Measurements from ENCODE around the gene CDC40.

Gene CDC40
- 74.8 to 79.5 reads per million in 2 donors for total RNA-seq

DNA sequence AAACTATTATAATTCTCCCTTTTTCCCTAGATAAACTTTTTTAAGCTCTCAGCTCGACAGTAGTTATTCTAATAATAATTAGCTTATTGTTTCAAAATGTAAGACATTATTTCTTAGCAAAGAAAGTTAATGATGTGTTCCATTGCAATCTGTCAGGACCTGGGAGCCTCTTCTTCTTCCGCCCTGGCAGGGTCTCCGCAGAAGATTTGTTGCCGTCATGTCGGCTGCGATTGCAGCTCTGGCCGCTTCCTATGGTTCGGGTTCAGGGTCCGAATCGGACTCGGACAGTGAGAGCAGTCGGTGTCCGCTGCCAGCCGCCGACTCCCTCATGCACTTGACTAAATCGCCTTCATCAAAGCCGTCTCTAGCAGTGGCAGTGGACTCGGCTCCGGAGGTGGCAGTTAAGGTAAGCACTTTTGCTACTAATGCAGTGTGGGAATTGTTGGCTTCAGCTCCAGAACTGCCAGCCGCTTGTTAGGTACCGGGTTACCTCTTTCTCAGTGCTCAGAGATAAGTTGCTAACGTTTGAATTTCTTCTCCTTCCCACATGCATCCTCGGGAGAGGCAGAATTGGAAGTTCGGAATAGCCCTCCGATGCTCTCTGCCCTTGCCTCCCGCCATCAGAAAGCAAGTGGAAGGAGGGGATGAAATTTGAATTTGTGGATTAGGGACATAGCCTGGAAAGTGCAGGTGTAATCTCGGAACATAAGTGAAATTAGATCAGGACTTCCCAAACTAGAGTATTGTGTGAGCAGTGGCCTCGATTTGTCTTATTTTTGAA, at the start of gene CDC40:
TSS of gene CDC40 (plus strand) at position 200 of the 781 bp plus-strand sequence. CDS start at position 218, 18 bp downstream.
- peak; percentile 19 for DNase-seq

DNA sequence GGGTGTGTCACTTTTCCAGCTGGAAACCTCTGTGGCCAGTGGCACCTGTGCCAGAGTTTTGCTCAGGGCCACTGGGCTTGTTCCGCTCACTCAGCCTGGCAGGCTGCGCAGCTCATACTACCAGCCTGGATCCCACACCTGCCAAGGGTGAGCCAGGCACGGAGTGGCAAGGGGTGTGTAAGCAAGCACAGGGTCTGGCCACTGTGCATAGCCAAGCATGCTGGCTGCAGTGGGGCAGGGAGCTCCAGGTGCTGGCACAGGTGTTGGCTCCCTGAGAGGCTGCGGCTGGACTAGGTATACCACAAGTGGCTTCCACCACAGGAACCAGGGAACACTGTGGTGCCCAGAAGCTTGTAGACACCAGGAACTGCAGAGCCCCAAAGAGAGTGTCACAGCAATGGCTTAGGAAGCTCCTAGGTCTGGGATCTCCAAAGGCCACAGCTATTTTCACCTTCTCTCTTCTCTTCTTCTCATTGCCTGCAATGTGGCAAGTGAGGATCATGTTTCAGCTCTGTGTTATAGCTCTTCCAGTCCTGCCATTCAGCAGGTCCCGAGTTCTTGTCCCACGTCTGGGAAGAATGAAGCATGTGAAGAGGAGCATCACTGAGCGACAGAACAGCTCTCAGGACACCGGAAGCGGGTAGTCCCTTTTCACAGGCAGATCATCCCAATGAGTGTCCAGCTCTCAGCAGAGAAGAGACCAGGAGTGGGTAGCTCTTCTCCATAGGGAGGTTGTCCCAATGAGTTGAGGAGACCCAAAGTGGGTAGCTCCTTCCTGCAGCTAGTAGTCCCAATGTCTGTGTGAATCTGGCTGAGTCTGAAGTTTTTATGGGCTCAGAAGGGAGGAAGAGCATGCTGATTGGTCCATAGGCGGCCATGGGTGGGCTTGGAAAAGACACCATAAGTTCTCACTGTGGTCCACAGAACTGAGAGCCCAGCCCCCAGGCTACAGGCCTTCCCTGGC, 42.0 kb upstream of the CDC40 start:
- no peak for DNase-seq

DNA sequence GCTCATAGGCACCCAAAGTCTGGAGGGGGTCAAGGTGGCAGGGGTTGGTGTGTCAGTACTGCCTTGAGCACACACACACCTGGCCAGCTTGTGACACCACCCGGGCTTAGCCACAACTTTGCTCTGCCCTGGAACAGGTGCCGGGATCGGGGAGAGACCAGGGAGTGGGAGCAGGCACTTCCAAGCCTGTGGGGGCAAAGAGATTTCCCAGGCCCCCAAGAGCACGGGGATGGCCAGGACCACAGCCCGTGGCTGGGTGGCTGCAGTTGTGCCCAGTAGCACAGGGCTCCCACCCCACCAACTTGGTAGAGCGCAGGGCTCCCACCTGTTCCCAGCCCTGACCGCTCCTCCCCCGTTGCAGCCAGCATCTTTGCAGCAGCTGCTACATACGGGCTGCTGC, 41.2 kb upstream of the CDC40 start:
- DNase-seq, result no peak

DNA sequence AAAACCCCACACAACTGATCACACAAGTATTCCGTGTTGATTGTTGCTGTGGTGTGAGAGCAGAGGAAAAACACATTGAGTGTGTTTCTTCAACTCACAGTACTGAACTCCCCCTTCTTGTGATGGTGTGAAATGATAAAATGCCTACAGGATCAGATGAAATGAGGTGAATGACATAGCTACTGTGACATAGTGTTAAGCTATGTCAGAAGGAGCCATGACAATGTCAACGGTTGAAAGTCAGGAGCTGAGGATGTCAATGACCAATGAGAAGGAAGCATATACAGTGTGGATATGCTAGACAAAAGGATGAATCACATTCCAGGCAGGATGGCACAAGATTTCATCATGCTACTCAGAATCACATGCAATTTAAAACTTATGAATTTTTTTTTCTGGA, 39.6 kb upstream of the CDC40 start:
- no peak for DNase-seq

DNA sequence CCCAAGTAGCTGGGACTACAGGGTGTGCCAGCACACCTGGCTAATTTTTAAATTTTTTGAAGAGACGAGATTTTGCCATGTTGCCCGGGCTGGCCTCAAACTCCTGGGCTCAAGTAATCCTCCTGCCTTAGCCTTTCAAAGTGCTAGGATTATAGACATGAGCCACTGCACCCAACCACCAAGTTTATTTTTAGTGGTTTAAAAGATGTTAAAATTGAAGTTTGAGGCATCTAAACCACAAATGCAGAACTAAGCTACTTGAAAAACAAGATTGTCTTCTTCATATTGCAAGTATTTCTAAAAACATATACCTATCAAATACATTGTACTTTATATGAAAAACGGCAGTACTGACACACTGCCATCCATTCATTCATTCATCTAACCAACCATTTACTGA, 32.4 kb upstream of the CDC40 start:
- DNase-seq, result no peak

DNA sequence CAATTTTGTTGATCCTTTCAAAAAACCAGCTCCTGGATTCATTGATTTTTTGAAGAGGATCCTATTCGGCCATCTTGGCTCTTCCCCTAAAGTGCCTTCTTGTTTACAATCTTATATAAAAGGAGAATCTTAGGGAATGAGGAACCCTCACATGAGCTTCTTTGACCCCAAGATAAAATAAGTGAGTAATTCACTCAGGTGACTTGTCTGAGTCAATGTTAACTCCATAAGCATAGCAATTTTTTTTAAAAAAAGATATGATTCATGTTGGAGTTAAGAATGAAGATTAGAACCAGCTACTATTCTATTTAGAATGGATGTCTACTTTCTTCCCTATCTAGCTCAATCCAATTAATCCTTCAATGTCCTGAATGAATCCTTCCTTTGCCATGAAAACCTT, 21.7 kb upstream of the CDC40 start:
- no peak for DNase-seq

DNA sequence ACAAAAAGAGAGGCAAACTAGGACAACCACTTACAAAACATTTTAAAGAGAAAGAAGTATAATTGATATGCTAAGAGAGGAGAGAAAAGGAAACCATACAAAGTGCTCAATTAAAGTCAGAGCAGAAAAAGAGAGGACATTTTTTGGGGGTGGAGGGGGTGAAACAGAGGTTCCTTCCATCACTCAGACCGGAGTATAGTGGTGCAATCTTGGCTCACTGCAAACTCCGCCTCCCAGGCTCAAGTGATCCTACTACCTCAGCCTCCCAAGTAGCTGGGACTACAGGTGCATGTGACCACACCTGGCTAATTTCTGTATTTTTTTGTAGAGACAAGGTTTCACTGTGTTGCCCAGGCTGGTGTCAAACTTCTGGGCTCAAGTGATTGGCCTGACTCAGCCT, 10.1 kb upstream of the CDC40 start:
- no peak for DNase-seq

DNA sequence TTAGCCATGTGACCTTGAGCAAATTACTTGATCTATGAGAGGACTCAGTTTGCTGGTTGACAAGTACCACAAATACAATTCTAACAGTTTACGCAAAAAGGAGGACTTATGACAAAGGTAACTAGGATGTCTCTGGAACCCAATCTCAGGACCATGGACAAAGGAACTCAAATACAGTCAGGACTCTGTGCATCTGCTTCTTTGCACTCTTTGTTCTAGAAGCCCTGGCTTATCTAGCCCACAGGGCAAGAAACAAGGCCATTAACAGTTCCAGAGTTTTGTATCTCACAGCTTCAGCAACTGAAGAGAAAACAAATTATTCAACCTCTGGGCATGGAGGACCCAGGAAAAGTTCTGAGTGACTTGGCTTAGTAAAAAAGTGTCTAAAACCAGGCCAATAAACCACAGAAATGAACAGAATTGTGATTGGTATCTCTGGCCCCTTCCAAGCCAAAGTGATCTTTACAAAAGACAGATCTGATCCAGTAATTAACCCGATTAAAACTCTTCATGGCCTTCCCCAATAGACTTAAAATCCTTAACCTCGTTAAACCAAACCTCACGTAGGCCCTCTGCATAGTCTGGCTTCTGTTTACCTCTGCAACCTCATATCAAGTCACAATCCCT, 6.6 kb upstream of the CDC40 start:
- no peak for DNase-seq

DNA sequence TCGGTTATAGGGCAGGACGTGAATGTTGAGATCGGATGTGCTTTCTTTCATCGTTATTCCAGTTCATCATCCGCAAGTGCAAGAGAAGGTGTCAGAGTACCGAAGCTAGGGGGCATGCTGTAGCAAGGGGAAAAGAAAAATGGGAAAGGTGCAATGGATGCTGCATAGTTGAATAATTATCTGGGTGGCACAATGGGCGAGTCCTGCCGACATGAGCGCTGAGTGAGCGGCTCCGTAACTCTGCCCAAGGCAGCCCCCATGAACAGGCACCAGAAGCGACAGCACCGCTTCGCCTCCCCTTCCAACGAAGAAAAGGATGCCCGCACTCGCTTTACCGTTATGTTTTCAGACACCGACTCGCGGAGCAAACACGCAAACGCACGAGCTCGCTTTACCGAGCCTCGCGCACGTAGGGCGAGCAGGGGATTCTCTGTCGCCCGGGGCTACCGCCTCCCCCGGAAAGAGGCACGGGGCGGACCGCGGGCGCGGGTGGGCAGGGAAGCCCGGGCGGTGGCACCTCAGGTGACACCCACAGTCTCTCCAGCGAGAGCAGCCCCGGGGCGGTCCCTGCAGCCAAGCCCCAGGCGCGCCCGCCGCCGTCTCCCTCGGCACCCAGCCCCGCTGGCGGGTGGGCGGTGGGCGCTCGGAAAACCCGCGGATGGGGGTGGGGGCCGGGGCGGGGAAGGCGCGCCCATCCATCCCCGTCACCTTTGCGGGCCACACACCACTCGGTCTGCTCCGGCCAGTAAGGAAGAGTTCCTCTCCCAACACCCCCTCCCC, 1.4 kb upstream of the CDC40 start:
- DNase-seq, result peak; percentile 73

DNA sequence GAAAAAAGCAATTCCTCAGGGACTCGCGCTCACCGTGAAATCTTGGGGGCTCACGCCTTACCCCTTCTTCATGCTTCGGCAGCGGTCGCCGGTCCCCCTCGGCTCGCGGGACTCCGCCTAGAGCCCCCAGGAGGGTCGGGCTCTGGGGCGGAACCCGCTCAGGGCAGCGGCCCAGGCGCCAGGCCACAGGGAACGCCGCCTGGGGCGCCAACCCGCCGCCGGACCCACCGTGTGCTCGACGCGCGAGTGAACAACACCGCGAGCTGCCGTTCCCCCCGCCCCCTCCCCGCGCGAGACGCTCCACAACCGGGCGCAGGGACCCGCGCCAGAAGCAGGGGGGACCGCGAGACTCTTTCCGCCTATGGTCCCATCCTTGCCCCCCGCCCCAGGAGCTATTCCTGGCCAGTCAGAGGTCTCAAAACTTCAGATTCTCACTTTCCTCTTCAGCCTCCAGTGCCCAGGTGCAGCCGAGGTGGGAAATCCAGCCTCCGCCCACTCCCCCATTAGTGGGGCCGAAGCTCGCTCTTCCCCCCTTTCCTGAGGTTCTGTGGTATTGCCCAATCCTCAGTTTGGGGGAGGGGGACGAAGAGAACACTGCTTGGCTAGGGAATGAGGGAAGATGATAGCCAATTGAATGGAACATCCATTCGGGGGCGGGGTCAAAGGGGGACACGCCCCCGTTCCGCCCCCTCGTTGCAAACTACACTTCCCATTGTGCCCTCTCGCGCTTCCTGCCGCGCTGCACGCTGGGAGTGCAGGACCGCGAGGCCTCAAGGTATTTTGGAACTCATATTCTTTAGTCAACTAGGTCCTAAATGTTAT, 610 bp upstream of the CDC40 start, which contains the start of gene WASF1:
TSS of gene WASF1 (minus strand) at position 265 of the 822 bp plus-strand sequence. CDS start 52,069 bp downstream, outside the sequence.
- DNase-seq, result peak; percentile 80

DNA sequence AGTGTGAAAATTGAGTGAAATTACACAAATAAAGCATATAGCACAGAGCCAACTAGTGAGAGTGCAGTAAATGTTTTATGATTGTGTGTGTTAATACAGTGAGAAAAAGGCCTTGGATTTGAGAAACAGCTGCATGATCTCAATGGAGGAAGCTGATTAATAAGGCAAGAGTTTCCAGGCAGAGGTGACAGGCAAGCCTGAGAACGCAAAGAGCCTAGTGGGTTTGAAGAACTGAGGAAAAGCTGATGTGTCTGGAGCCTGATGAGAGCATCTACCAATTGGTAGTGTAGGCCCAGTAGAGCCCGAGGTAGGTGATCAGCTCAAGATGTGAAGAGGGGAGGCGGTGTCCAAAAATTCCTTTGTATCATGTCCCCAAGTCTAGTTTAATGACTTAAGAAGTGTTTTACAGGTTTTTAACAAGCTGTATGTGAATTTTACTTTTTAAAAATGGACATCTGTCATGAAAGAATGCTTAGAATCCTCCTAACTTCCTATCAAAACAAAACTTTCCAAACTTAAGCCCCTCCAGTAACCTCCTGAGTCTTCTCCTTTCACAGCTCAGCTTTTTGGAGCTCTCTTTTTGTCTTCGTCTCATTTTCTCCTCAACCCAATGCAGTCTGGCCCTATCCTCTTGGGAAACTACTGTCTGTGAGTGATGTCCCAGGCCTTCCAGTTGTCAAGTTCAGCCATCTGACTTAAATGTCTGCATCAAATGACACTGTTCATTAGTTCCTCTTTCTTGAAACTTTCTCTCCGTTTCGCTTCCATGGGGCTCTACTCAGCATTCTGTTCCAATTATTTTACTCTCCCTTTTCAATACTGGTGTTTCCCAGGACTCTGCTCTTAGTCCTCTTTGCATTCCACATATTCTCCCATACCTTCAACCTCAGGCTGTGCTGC, 1.2 kb downstream of the CDC40 start:
- DNase-seq, result no peak

DNA sequence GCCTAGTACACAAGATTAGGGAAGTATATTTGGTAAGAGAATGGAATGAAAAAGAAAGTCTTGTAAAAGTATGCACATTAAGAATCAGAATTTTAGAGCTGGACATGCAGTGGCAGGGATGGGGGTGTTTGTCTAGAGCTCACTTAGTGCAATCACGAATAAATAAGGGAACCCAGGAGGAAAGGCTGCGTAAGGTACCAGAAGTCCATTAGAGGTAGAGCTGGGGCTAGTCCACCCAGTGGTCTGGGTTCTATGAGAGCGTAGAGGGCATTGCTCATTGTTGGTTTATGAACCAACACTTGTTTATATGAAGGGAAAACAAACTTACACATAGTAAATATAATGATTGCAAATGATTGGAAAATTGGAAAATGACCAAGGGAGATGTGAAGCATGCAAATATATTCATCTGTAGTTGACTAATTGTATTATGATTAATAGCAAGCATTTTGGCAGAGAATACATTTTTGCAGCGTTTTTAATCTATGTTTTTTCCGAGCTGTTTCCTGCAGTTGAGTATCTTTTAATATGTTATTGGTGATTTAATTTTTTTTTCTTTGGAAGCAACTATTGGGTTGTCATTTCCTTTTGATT, 3.2 kb downstream of the CDC40 start:
- DNase-seq, result no peak

DNA sequence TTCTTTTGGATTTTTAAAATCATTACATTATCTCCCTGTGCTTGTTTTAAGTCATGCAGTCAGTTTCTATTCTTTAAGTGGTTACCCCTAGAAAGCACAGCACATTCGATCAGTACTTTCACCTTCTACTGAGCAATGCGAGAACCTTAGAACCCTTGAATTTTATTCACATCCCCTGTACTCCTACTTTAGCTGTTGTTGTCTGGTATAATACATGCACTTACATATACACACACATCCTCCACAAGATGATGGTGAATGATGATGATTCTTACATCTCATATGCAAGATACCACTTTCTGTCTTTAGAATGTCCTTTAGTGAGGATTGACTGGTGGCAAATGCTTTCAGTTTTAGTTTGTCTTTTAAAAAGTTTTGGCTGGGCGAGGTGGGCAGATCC, 5.7 kb downstream of the CDC40 start:
- DNase-seq, result no peak

DNA sequence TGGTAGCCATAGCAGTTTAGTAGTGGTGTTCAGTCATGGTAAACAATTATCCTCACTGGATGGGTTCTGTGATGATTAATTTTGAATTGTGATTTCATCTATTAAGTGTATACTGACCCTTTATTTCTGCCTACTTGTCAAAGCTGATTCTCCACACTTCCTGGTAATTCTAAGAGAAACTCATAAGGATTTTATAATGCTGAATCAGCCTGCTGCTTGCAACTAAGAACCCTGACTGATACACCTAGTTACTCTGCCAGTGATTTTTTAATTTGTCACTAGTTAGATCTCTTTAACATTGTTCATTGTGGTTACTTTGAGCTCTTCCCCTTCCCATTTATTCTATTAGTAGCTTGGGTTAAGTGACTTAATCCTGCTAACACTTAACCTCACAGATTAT, 8.6 kb downstream of the CDC40 start:
- DNase-seq, result no peak

DNA sequence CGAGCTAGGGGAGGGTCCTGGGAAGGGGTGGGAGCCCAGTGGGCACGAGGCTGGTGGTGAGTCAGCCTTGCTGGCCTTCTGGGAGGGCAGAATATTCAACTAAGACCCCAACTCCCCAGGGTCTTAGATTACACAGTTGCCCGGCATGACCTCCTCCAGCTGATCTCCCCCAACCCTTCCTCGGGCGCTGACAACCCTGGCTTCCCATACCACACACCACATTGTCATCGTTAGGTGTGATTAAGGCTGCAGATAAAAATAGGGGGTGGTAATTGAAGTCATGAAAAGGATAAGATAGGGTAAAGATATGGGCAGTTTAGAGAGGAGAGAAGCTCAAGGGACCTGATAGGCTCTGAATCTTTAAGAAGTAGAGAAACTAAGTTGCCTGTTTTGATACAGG, 10.5 kb downstream of the CDC40 start:
- DNase-seq, result no peak

DNA sequence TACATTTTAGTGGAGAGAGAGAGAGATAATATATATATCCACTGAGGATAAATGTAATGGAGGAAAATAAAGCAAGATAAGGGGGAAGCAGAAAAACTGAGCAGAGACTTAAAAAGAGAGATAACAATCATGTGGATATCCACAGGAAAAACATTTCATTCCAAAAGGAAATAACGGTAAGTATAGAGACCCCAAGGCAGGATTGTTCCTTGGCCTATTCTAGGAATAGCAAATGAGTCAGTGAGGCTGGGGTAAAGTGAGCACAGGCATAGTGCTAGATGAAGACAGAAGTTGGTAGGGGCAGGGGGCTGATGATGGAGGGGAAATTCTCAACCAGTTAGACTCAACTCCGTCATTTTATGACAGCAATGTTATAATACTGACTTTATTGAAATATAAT, 11.2 kb downstream of the CDC40 start:
- DNase-seq, result no peak

DNA sequence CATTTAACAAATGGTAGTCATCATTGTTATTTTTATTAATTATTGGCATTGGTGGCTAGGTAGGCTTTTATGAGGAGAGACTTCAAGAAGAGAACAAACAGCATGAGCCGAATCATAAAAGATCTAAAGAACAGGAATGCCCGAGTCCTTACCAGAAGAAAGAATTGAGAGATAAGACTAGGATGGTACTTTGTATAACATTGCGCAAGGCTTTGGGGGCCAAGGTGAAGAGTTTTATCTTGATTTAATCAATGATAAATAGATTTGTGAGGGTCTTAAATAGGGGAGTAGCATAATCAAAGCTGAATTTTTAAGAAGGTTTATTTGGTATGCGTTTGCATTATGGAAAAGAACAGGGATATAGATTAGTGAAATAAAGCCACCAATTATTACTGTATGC, 15.4 kb downstream of the CDC40 start:
- DNase-seq, result no peak

DNA sequence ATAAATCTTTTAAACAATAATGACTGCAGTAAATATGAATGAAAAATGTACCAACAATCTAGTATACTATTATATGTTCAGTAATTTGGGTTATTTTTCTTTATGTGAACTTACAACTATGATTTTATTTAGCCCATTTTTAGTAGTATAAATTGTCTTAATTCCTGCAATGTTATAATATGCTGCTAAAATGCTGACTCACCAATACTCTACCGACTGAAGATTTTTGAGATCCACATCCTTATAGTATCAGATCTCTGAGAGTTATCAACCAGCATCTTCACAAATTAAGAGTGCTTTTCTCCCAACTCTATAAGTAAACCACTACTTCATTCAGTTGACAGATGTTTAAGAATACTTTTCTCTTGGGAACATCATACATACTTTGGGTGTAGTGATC, 16.6 kb downstream of the CDC40 start:
- DNase-seq, result no peak

DNA sequence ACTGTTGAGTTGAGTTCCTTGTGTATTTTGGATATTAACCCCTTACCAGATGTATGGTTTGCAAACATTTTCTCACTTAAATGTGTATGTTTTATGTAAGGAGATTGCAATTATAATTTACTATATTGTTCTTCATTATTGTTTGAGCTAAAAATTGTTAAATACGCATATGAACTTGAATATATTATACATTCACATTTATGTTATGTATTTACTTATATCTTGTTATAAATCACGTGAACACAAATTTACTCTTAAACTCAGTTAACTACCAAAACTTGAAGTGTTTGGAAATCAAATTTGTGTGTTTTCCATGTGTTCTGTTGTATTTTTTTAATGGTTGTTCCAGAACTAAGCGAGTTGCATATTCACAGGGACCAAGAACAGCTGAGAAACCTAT, 18.3 kb downstream of the CDC40 start:
- no peak for DNase-seq
